H1 (cell line): ENCODE data around the gene NPHP4. TPM values are rescaled to one million over a fixed set of nuclear protein-coding genes. Genes with fewer than 3 reads are reported as not detected.
A peak's percentile ranks its signal among the peaks of the same experiment; 100 is the strongest.

Experiments used
- CTCF ChIA-PET: fragments of 300-600 bp; sonication (Branson Sonifier 250); formaldehyde crosslinking; loops from one replicate; lab custom pipeline; 2021; ENCODE audit not compliant: partially characterized antibody; lab: Charles Lee
- POLR2A ChIA-PET: fragments of 300-600 bp; sonication (Branson Sonifier 250); formaldehyde crosslinking; loops from one replicate; lab custom pipeline; 2021; ENCODE audit warnings: inconsistent platforms; ENCODE audit not compliant: partially characterized antibody; lab: Charles Lee
- DNase-seq, 2 experiments: peaks; one replicate each; pipeline versions ENCODE4 v3.0.0 to v3.0.0-alpha.2; 2010 to 2022; ENCODE audit warnings: low spot score in 2 of 2, low read depth in 1 of 2, mixed read lengths in 1 of 2
- FAIRE-seq: peaks from 2 replicates; lab custom pipeline; 2011; peaks lifted over from hg19 to GRCh38; lab: Jason Lieb, UNC
- H2AFZ ChIP-seq: 2 replicates; pipeline ENCODE4 v1.8.1; 2012; ENCODE audit warnings: low read length, inconsistent platforms
- H2AK5ac ChIP-seq: 2 replicates; pipeline ENCODE4 v1.6.1; 2013; ENCODE audit warnings: low read depth, low read length
- H2BK120ac ChIP-seq: replicated peaks from 2 replicates; pipeline ENCODE3; 2013; ENCODE audit warnings: low read depth, low read length, inconsistent platforms
- H2BK12ac ChIP-seq: 2 replicates; pipeline ENCODE4 v1.6.1; 2013; ENCODE audit warnings: low read depth, low read length
- H2BK15ac ChIP-seq: 2 replicates; pipeline ENCODE4 v1.6.1; 2013; ENCODE audit warnings: low read length
- H2BK20ac ChIP-seq: 2 replicates; pipeline ENCODE4 v1.6.1; 2013; ENCODE audit warnings: low read length
- H2BK5ac ChIP-seq: 2 replicates; pipeline ENCODE4 v1.6.1; 2013; ENCODE audit warnings: low read depth, low read length
- H3K14ac ChIP-seq: 2 replicates; pipeline ENCODE4 v1.6.1; 2013; ENCODE audit warnings: inconsistent platforms; ENCODE audit not compliant: insufficient read length
- H3K18ac ChIP-seq: 2 replicates; pipeline ENCODE4 v1.6.1; 2013; ENCODE audit warnings: low read length; ENCODE audit errors: extremely low read depth
- H3K23ac ChIP-seq: 2 replicates; pipeline ENCODE4 v1.6.1; 2013; ENCODE audit warnings: inconsistent platforms; ENCODE audit not compliant: insufficient read length
- H3K23me2 ChIP-seq: 2 replicates; pipeline ENCODE4 v1.6.1; 2013; ENCODE audit warnings: low read depth, low read length
- H3K27ac ChIP-seq: 2 replicates; pipeline ENCODE4 v1.6.1; 2011; ENCODE audit warnings: low read depth, low read length, inconsistent platforms
- H3K27me3 ChIP-seq, 4 experiments: replicated peaks in 1 of 4; 1 replicate in 1 of 4; 2 replicates in 3 of 4; pipeline versions ENCODE4 v1.6.1 to v1.8.1; 2011 to 2013; ENCODE audit warnings: low read length in 3 of 4, mild to moderate bottlenecking in 3 of 4, inconsistent platforms in 2 of 4, mixed read lengths in 2 of 4, moderate library complexity in 1 of 4; ENCODE audit not compliant: control insufficient read depth in 3 of 4, insufficient read depth in 3 of 4; ENCODE audit errors: extremely low read depth in 1 of 4
- H3K36me3 ChIP-seq, 4 experiments: 2 replicates each; pipeline versions ENCODE4 v1.6.1 to v1.8.1; 2011 to 2013; ENCODE audit warnings: mild to moderate bottlenecking in 4 of 4, low read length in 3 of 4, moderate library complexity in 2 of 4, control low read depth in 1 of 4, inconsistent platforms in 1 of 4; ENCODE audit not compliant: insufficient read depth in 4 of 4, control insufficient read depth in 2 of 4
- H3K4ac ChIP-seq: replicated peaks from 2 replicates; pipeline ENCODE3; 2013; ENCODE audit warnings: low read length, low read depth, mixed read lengths, inconsistent platforms; ENCODE audit not compliant: insufficient read length
- H3K4me1 ChIP-seq, 4 experiments: replicated peaks in 1 of 4; 1 replicate in 1 of 4; 2 replicates in 3 of 4; pipeline versions ENCODE4 v1.6.1 to v1.8.1; 2011 to 2013; ENCODE audit warnings: low read length in 3 of 4, inconsistent platforms in 2 of 4, mixed read lengths in 1 of 4; ENCODE audit not compliant: insufficient read depth in 4 of 4, control insufficient read depth in 3 of 4
- H3K4me2 ChIP-seq, 2 experiments: 2 replicates each; pipeline versions ENCODE4 v1.6.1 to v1.8.1; 2011 to 2013; ENCODE audit warnings: low read depth in 2 of 2, low read length in 2 of 2, control low read depth in 1 of 2, inconsistent platforms in 1 of 2, mild to moderate bottlenecking in 1 of 2; ENCODE audit not compliant: insufficient read depth in 1 of 2
- H3K4me3 ChIP-seq, 4 experiments: fragments of 200-600, 300-600 bp in 1 of 4; sonication (generic), shearing (Covaris generic), sonication (Bioruptor Twin) in 1 of 4; 2 replicates each; pipeline versions ENCODE4 v1.5.1 to v1.8.1; 2011 to 2016; ENCODE audit warnings: low read length in 4 of 4, low read depth in 3 of 4, control low read depth in 2 of 4, inconsistent platforms in 2 of 4, mild to moderate bottlenecking in 2 of 4, mixed read lengths in 1 of 4, moderate library complexity in 1 of 4; ENCODE audit not compliant: insufficient read depth in 2 of 4; ENCODE audit errors: extremely low read depth in 1 of 4
- H3K56ac ChIP-seq: replicated peaks from 2 replicates; pipeline ENCODE3; 2013; ENCODE audit warnings: low read depth, mild to moderate bottlenecking, mixed read lengths, low read length, inconsistent platforms; ENCODE audit not compliant: insufficient read length
- H3K79me1 ChIP-seq: 2 replicates; pipeline ENCODE4 v1.6.1; 2013; ENCODE audit warnings: low read depth, low read length, control low read depth
- H3K79me2 ChIP-seq, 2 experiments: 2 replicates each; pipeline versions ENCODE4 v1.6.1 to v1.8.1; 2012 to 2013; ENCODE audit warnings: low read length in 2 of 2, mild to moderate bottlenecking in 2 of 2, inconsistent platforms in 1 of 2; ENCODE audit not compliant: insufficient read depth in 2 of 2, control insufficient read depth in 1 of 2
- H3K9ac ChIP-seq, 4 experiments: replicated peaks in 1 of 4; 1 replicate in 1 of 4; 2 replicates in 3 of 4; pipeline versions ENCODE4 v1.6.1 to v1.8.1; 2011 to 2013; ENCODE audit warnings: low read depth in 3 of 4, low read length in 3 of 4, control low read depth in 2 of 4, mild to moderate bottlenecking in 2 of 4, moderate library complexity in 2 of 4, inconsistent platforms in 1 of 4; ENCODE audit errors: extremely low read depth in 1 of 4
- H3K9me3 ChIP-seq, 2 experiments: 2 replicates each; pipeline versions ENCODE4 v1.6.1 to v1.8.1; 2012 to 2013; ENCODE audit warnings: mild to moderate bottlenecking in 2 of 2, moderate library complexity in 2 of 2, control low read depth in 1 of 2, inconsistent platforms in 1 of 2, low read depth in 1 of 2, low read length in 1 of 2, mixed read lengths in 1 of 2; ENCODE audit not compliant: insufficient read depth in 2 of 2
- H4K20me1 ChIP-seq, 2 experiments: replicated peaks in 1 of 2; 2 replicates each; pipeline versions ENCODE3 to v1.8.1; 2011 to 2013; ENCODE audit warnings: inconsistent platforms in 2 of 2, low read length in 2 of 2, mild to moderate bottlenecking in 1 of 2; ENCODE audit not compliant: insufficient read depth in 2 of 2, control insufficient read depth in 1 of 2
- H4K5ac ChIP-seq: 2 replicates; pipeline ENCODE4 v1.6.1; 2013; ENCODE audit warnings: low read length, low read depth, mixed read lengths, inconsistent platforms; ENCODE audit not compliant: insufficient read length
- H4K8ac ChIP-seq: 2 replicates; pipeline ENCODE4 v1.8.0; 2013; ENCODE audit warnings: mild to moderate bottlenecking, moderate library complexity, low read length, inconsistent platforms; ENCODE audit not compliant: insufficient read depth; ENCODE audit errors: extremely low read depth
- H4K91ac ChIP-seq: replicated peaks from 2 replicates; pipeline ENCODE3; 2013; ENCODE audit warnings: low read length, mixed read lengths, inconsistent platforms; ENCODE audit not compliant: insufficient read length
- CTBP2 ChIP-seq: IDR thresholded peaks from 2 replicates; pipeline ENCODE4 v1.7.0; 2011; ENCODE audit warnings: borderline replicate concordance, mild to moderate bottlenecking, moderate library complexity, mixed read lengths, low read length; ENCODE audit not compliant: insufficient read depth, insufficient read length
- EP300 ChIP-seq, 2 experiments: IDR thresholded peaks; 1 replicate in 1 of 2; 2 replicates in 1 of 2; pipeline ENCODE4 v1.6.1; 2011 to 2012; ENCODE audit warnings: low read depth in 2 of 2, low read length in 2 of 2, mild to moderate bottlenecking in 2 of 2, borderline replicate concordance in 1 of 2, inconsistent platforms in 1 of 2, moderate library complexity in 1 of 2
- EZH2 ChIP-seq: fragments of 200-600 bp; sonication (generic); IDR thresholded peaks from 2 replicates; pipeline ENCODE4 v1.7.1; 2012; ENCODE audit warnings: low read depth, mild to moderate bottlenecking, moderate library complexity, low read length, inconsistent platforms; ENCODE audit not compliant: severe bottlenecking
- HDAC2 ChIP-seq, 2 experiments: fragments of 300-600 bp in 1 of 2; sonication (generic) in 1 of 2; IDR thresholded peaks; 2 replicates each; pipeline ENCODE4 v1.6.1; 2011 to 2012; ENCODE audit warnings: low read depth in 2 of 2, low read length in 2 of 2, mild to moderate bottlenecking in 2 of 2, moderate library complexity in 2 of 2, borderline replicate concordance in 1 of 2, inconsistent platforms in 1 of 2
- HDAC6 ChIP-seq: IDR thresholded peaks from one replicate; pipeline ENCODE4 v1.7.1; 2012; ENCODE audit warnings: low read depth, mild to moderate bottlenecking, inconsistent platforms, low read length, moderate library complexity
- JUN ChIP-seq: IDR thresholded peaks from 2 replicates; pipeline ENCODE4 v1.6.1; 2011; ENCODE audit warnings: low read depth, mild to moderate bottlenecking, improper control_type of control experiment, low read length
- KDM5A ChIP-seq: fragments of 200-600 bp; IDR thresholded peaks from 2 replicates; pipeline ENCODE4 v1.7.1; 2012; ENCODE audit warnings: mild to moderate bottlenecking, low read length, inconsistent platforms, mixed read lengths
- NANOG ChIP-seq: IDR thresholded peaks from 2 replicates; pipeline ENCODE4 v1.6.1; 2011; ENCODE audit warnings: low read length, low read depth, mild to moderate bottlenecking, inconsistent platforms; ENCODE audit not compliant: insufficient read depth, poor library complexity, severe bottlenecking
- POLR2AphosphoS5 ChIP-seq: IDR thresholded peaks from 2 replicates; pipeline ENCODE4 v1.6.1; 2011; ENCODE audit warnings: low read depth, low read length
- SAP30 ChIP-seq: fragments of 300-600 bp; sonication (generic); IDR thresholded peaks from 2 replicates; pipeline ENCODE4 v1.7.1; 2012; ENCODE audit warnings: low read length, moderate library complexity, mild to moderate bottlenecking, inconsistent platforms; ENCODE audit not compliant: insufficient read depth, insufficient replicate concordance
- WGBS, 2 experiments: shearing (Covaris generic) in 1 of 2; methylation state at CpG; one replicate each; pipeline versions ENCODE4 v1.1.6 to v1.1.7; 2013 to 2015; ENCODE audit warnings: low lambda C conversion rate in 2 of 2, mixed read lengths in 2 of 2, inconsistent platforms in 1 of 2, low coverage in 1 of 2, missing lambda C conversion rate in 1 of 2; ENCODE audit not compliant: insufficient replicate concordance in 2 of 2, insufficient coverage in 1 of 2, insufficient read length in 1 of 2; ENCODE audit errors: extremely low coverage in 1 of 2, missing lambda C conversion rate in 1 of 2; 5-methylcytosine and 5-hydroxymethylcytosine counted together
- polyA plus RNA-seq, 7 experiments: library from polyadenylated mRNA; depleted of rRNA in 3 of 7; stranded (reverse) in 5 of 7; unstranded in 2 of 7; fragments of >200 nt in 5 of 7; fragments of 200-250 nt in 2 of 7; gene quantifications; 1 replicate in 5 of 7; 2 replicates in 1 of 7; 4 replicates in 1 of 7; pipeline versions ENCODE4 v1.2.1 to v1.2.3, GENCODE V29; 2011 to 2013; ENCODE audit warnings: missing spikeins in 2 of 7, mixed read lengths in 2 of 7
- total RNA-seq: library from RNA; stranded (reverse); fragmentation: NEBNext Ultra II Directional; extraction: Animal tissue kit (Norgen Biotek cat#: 25700); gene quantifications from 2 replicates; pipeline ENCODE4 v1.2.1, GENCODE V29; 2021

Gene NPHP4
- total and polyA plus RNA-seq, 2 of the 8 experiments (the other 6 are each of a cell fraction or from before 2014, with no cell fraction given), result 5.8 to 14.0 TPM

DNA sequence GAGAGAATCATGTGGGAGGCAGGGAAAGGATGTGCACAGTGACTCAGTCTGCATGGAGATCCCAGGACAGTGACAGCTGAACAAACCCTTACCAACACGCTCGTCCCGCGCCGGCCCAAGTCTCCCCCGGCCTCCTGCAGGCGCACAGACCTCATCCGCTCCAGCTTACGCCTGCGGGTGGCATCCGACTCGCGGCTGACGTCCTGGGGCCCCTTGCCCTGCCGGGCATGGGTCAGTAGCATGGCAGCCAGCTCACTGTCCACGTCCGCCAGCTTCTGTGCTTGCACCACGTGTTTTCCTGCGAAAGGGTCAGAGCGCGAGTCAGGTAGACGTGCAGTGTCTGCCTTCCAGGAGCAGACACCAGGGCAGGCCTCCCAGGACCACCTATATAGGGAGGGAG is 115.2 kb downstream of the NPHP4 start:
- DNase-seq, result no peak
- Histone ChIP-seq H4K20me1 (peaks cover 0 to 4% of the 10 kb centered on the region in 2 experiments), H3K4me1 (no peaks in the 10 kb centered on the region; a peak in 1 of 7 replicates), H3K27ac (no peak overlapping the region), H2BK20ac (no peak overlapping the region), H3K4me3 (no peak overlapping the region), H3K9ac (peak overlapping the region in 1 of 4 experiments; percentile 4; a peak in 1 of 7 replicates), H3K4ac (no peak overlapping the region), H2BK15ac (no peak overlapping the region), H4K5ac (no peak overlapping the region), H2BK12ac (no peak overlapping the region), H4K91ac (no peak overlapping the region), H4K8ac (no peak overlapping the region), H3K79me1 (no peaks in the 10 kb centered on the region), H3K36me3 (peaks cover 0 to 16% (median 0%) of the 10 kb centered on the region in 4 experiments; a peak in 3 of 8 replicates), H3K23me2 (peaks cover 2% of the 10 kb centered on the region; the same call in 1 of the 2 replicates), H3K9me3 (peaks cover 7 to 9% of the 10 kb centered on the region in 2 experiments; a peak in 1 of 4 replicates), H3K14ac (no peak overlapping the region), H3K4me2 (no peak overlapping the region), H2AK5ac (no peak overlapping the region), H3K56ac (no peak overlapping the region), H3K18ac (no peak overlapping the region), H3K27me3 (no peaks in the 10 kb centered on the region), H2BK120ac (no peak overlapping the region), H3K79me2 (no peaks in the 10 kb centered on the region), H2BK5ac (no peak overlapping the region), H2AFZ (no peak overlapping the region), H3K23ac (no peak overlapping the region)
- ChIA-PET POLR2A (no interaction called here), CTCF (interaction anchor here (0.6 to 10.2 kb wide), 7 partner anchors 8 to 97 kb away, joined by 3 to 58 read pairs (median 7); no protein-coding TSS in a partner anchor)
- WGBS, 2 experiments, result 87% methylated on average over 20 of the region's 22 CpGs; no CpG with 5 or more reads in 1 of the 2 experiments
- no peak for FAIRE-seq
- TF ChIP-seq HDAC6 (no peak), SAP30 (no peak), POLR2AphosphoS5 (no peak), HDAC2 (IDR thresholded peaks at IDR 0.05; ENCODE audit: borderline replicate concordance in 1 of 2, low read depth in 2 of 2, low read length in 2 of 2) (no peak), EP300 (IDR thresholded peaks at IDR 0.05; ENCODE audit: borderline replicate concordance in 1 of 2, low read depth in 2 of 2, low read length in 2 of 2) (no peak), NANOG (no peak), CTBP2 (no peak), EZH2 (no peak), JUN (no peak), KDM5A (no peak)
